SK-N-SH (cell line): Measurements from ENCODE around the gene FBXL22.

Experiments
- CHD2 ChIP-seq: fragments of 150-350 bp; IDR thresholded peaks from 2 replicates; pipeline ENCODE4 v1.6.1; 2018; ENCODE audit warnings: low read length; ENCODE audit not compliant: partially characterized antibody
- EZH2phosphoT487 ChIP-seq: fragments of 200-600 bp; sonication (generic); IDR thresholded peaks from 2 replicates; pipeline ENCODE4 v1.6.1; 2017; ENCODE audit warnings: low read depth, mixed run types, mild to moderate bottlenecking, antibody characterized with exemption, moderate library complexity, borderline replicate concordance
- FOXM1 ChIP-seq: IDR thresholded peaks from 2 replicates; pipeline ENCODE4 v1.4.0; 2012; ENCODE audit warnings: low read depth, mild to moderate bottlenecking
- JUND ChIP-seq: IDR thresholded peaks from 2 replicates; pipeline ENCODE4 v1.4.0; 2012
- MEF2A ChIP-seq: IDR thresholded peaks from 2 replicates; pipeline ENCODE4 v1.4.0; 2012; ENCODE audit warnings: low read depth, borderline replicate concordance
- POLR2AphosphoS5 ChIP-seq: IDR thresholded peaks from 2 replicates; pipeline ENCODE4 v1.6.1; 2012; ENCODE audit warnings: low read depth, low read length
- RAD21 ChIP-seq: IDR thresholded peaks from 2 replicates; pipeline ENCODE4 v1.6.1; 2012; ENCODE audit warnings: mild to moderate bottlenecking, low read length
- RCOR1 ChIP-seq: fragments of 150-350 bp; IDR thresholded peaks from 2 replicates; pipeline ENCODE4 v1.6.1; 2017; ENCODE audit warnings: antibody characterized with exemption, low read length
- TAF1 ChIP-seq: IDR thresholded peaks from 2 replicates; pipeline ENCODE4 v1.6.1; 2012; ENCODE audit warnings: low read depth, mild to moderate bottlenecking, low read length, moderate library complexity, borderline replicate concordance
- TCF12 ChIP-seq: IDR thresholded peaks from 2 replicates; pipeline ENCODE4 v1.4.0; 2012
- YY1 ChIP-seq: IDR thresholded peaks from 2 replicates; pipeline ENCODE4 v1.4.0; 2012; ENCODE audit warnings: low read depth, mild to moderate bottlenecking
- TF ChIP-seq, protein P1 (sequence below): fragments of 200-600 bp; sonication (generic); IDR thresholded peaks from 2 replicates; pipeline ENCODE4 v1.6.1; 2017; ENCODE audit warnings: antibody characterized with exemption, mild to moderate bottlenecking, moderate library complexity
- TF ChIP-seq, protein P2 (sequence below): IDR thresholded peaks from 2 replicates; pipeline ENCODE4 v1.6.1; 2012; ENCODE audit warnings: mild to moderate bottlenecking, low read depth, low read length, moderate library complexity
- TF ChIP-seq, protein P3 (sequence below): IDR thresholded peaks from 2 replicates; pipeline ENCODE4; 2012

DNA sequence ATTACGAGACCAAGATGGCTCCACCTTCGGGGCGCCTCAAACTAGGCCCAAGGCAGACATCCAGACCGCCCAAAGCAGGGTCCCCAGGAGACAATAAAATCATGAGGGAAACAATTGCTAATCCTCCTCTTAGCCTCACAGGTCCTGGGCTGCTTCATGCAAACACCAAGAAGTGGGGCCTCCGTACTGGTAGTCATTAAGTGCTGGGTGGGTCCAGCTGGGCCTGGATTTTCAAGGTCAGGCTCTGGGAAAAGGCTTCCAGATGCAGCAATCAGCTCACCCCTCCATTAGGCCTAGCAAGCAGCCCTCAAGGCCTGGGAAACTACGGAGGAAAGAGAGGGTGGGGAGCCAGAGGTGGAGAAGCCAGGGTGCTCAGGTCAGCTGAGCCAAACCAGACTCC, 634 bp downstream of the FBXL22 start:
- TF ChIP-seq, protein P1, sequence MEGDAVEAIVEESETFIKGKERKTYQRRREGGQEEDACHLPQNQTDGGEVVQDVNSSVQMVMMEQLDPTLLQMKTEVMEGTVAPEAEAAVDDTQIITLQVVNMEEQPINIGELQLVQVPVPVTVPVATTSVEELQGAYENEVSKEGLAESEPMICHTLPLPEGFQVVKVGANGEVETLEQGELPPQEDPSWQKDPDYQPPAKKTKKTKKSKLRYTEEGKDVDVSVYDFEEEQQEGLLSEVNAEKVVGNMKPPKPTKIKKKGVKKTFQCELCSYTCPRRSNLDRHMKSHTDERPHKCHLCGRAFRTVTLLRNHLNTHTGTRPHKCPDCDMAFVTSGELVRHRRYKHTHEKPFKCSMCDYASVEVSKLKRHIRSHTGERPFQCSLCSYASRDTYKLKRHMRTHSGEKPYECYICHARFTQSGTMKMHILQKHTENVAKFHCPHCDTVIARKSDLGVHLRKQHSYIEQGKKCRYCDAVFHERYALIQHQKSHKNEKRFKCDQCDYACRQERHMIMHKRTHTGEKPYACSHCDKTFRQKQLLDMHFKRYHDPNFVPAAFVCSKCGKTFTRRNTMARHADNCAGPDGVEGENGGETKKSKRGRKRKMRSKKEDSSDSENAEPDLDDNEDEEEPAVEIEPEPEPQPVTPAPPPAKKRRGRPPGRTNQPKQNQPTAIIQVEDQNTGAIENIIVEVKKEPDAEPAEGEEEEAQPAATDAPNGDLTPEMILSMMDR, result no peak
- TF ChIP-seq RAD21, result no peak
- TF ChIP-seq TAF1, result no peak
- TF ChIP-seq, protein P2, sequence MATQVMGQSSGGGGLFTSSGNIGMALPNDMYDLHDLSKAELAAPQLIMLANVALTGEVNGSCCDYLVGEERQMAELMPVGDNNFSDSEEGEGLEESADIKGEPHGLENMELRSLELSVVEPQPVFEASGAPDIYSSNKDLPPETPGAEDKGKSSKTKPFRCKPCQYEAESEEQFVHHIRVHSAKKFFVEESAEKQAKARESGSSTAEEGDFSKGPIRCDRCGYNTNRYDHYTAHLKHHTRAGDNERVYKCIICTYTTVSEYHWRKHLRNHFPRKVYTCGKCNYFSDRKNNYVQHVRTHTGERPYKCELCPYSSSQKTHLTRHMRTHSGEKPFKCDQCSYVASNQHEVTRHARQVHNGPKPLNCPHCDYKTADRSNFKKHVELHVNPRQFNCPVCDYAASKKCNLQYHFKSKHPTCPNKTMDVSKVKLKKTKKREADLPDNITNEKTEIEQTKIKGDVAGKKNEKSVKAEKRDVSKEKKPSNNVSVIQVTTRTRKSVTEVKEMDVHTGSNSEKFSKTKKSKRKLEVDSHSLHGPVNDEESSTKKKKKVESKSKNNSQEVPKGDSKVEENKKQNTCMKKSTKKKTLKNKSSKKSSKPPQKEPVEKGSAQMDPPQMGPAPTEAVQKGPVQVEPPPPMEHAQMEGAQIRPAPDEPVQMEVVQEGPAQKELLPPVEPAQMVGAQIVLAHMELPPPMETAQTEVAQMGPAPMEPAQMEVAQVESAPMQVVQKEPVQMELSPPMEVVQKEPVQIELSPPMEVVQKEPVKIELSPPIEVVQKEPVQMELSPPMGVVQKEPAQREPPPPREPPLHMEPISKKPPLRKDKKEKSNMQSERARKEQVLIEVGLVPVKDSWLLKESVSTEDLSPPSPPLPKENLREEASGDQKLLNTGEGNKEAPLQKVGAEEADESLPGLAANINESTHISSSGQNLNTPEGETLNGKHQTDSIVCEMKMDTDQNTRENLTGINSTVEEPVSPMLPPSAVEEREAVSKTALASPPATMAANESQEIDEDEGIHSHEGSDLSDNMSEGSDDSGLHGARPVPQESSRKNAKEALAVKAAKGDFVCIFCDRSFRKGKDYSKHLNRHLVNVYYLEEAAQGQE, result no peak
- no peak for TF ChIP-seq POLR2AphosphoS5
- TF ChIP-seq FOXM1, result no peak
- no peak for TF ChIP-seq EZH2phosphoT487
- TF ChIP-seq RCOR1, result no peak
- no peak for TF ChIP-seq JUND
- no peak for TF ChIP-seq MEF2A
- TF ChIP-seq YY1, result no peak
- TF ChIP-seq, protein P3, sequence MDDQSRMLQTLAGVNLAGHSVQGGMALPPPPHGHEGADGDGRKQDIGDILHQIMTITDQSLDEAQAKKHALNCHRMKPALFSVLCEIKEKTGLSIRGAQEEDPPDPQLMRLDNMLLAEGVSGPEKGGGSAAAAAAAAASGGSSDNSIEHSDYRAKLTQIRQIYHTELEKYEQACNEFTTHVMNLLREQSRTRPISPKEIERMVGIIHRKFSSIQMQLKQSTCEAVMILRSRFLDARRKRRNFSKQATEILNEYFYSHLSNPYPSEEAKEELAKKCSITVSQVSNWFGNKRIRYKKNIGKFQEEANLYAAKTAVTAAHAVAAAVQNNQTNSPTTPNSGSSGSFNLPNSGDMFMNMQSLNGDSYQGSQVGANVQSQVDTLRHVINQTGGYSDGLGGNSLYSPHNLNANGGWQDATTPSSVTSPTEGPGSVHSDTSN, result no peak
- no peak for TF ChIP-seq TCF12
- no peak for TF ChIP-seq CHD2
